GM21423 (cell line): ENCODE measurements around the gene RNF112.

ENCODE experiments used
- ATAC-seq: cut with Tn5 transposase; IDR thresholded peaks from one replicate; pipeline ENCODE4 v1.9.1; 2021; ENCODE audit warnings: mild to moderate bottlenecking, moderate library complexity; ENCODE audit not compliant: unreplicated experiment

RNF112 gene

GRCh38 chr17:19386974-19387920 lies 23.8 kb upstream of the RNF112 start, which contains the start of gene MFAP4:
Gene MFAP4 (minus strand): TSS chr17:19387190. CDS start chr17:19387155, 35 bp downstream.
- ATAC-seq = no peak

DNA sequence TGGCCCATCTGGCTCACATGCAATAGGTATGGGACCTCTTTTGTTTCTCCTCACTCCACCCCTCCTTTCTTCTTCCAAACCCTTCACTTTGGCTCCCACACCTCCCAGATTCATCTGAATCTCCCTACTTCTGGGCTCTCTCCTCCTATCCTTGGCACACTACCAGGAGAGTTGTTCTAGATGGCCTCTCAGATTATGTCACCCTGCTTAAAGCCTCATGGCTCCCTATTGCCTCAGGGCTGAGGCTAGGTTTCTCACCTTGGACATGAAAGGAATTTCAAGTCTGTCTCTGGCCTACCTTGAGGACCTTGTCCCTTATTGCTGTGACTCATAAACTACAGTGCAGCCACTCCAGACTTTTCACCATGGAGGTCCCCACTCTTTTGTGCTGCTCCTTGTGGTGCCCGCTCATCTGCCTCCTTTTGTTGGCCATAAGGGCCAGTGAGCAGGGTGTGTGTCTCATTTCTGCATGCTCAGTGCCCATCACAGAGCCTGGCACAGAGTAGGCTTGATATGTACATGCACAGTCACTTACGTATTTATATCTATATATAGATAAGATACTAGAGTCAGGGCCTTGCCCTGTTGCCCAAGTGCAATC lies 23.0 kb upstream of the RNF112 start:
- ATAC-seq = no peak

GRCh38 chr17:19388791-19389785 lies 21.9 kb upstream of the RNF112 start:
- ATAC-seq = no peak

DNA sequence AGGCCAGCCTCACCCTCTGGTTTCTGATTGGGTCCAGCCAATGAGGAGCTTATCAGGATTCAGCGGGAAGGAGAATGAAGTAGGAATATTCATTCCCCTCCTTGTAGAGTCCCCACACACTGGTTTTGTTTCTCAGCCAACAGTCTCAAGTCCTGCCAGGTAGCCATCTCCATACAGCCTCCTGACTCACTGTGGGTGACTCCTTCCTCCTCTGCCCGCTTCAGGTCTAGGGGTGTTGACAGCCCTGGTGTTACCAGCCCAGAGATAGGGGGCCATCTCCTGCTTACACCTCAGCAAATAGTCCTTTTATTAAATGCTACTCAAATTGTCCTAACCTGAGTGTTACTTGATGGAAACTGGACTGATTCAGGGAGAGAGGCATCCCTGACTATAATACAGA lies 20.1 kb upstream of the RNF112 start:
- ATAC-seq = no peak

DNA sequence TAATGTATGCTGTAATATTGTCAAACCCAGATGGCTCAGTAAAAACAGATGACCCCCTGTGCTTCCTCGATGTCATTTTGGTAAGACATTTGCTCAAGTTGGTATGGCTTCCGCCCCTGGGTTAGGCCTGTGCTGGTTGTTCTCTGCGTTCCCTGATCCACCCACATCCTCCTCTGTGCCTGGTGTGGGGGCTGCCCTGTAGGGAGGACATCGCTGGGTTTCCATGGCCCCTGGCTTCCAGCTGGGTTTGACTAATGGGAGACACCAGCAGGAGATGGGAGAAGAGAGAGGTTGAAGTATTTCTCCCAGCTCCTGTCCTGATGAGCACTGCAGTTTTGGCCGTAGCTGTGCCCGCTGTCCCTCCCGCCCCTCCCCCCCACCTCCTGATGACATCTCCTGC lies 19.6 kb upstream of the RNF112 start:
- ATAC-seq = no peak

- no peak for ATAC-seq
These were observed 18.7 kb upstream of the RNF112 start for GRCh38 chr17:19392303-19392702.

- ATAC-seq = no peak
These were observed 13.4 kb upstream of the RNF112 start for GRCh38 chr17:19397556-19398041.

- no peak for ATAC-seq
These were observed 12.5 kb upstream of the RNF112 start for GRCh38 chr17:19398301-19399181.

DNA sequence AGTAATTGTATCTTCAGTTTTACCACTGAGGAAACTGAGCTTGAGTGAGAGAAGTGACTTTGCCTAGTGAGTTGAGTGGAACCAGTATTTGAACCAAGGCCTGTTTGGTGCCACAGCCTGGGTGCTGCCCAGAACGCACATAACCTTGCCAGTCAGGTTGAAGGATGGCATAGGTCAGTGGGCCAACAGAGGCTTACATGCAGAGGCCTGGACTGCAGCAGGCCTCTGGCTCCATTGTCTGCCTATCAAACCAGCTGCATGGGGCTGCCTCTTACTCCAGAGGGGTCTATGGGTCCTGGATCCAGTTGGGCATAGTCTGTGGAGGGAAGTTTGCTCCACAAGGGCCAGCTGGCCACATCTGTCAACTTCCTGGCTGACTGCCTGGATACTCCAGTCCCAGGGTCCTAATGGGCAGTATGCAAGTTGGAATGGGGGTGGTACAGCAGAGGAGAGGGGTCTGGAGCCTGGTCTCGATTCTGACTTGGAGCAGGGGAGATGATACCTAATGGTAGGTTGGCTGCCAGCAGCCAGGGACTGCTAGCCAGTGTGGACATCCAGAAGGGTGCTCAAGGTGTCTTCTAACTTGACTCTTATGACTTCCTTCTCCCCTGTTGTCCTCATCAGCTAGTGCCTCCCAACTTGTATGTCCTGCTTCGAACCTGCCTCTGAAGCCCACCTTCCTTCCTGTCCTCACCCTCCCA lies 11.1 kb upstream of the RNF112 start:
- no peak for ATAC-seq

GRCh38 chr17:19401321-19402010 lies 9.6 kb upstream of the RNF112 start:
- no peak for ATAC-seq

- ATAC-seq = no peak
These were observed 8.9 kb upstream of the RNF112 start for GRCh38 chr17:19402171-19402570.

DNA sequence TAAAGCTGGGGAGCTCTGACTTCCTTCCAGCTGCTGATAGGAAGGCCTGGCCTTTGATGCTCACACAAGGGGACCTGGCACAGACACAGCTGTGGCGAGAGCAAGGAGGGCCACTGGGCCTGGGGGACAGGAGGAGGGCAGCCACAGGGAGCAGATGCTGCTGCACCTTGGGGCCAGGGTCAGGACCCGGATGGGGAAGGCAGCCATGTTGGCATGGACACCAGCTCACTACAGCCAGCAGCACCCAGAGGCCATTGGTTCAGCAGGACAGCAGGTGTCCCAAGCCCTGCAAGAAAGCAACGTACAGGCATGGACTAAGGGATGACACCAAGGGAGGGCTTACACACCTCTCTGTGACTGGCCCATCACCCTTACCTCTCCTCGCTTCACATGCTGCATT lies 8.0 kb upstream of the RNF112 start:
- no peak for ATAC-seq

DNA sequence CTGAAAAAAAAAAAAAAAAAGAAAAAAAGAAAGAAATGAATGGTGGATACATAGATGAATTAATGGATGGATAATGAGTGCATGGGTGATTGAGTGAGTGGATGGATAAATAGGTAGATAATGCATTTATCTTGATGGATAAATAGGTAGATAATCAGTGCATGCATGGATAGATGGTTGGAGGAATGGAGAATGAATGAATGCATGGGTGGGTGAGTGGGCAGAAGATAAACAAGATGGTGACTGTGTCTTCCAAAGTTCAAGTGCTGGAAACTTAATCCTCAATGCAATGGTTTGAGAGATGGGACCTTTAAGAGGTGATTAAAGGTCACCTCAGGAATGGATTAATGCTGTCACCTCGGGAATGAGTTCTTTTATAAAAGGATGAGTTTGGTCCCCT lies 6.8 kb upstream of the RNF112 start:
- ATAC-seq = no peak

GRCh38 chr17:19405114-19405513 lies 5.9 kb upstream of the RNF112 start:
- ATAC-seq = no peak

DNA sequence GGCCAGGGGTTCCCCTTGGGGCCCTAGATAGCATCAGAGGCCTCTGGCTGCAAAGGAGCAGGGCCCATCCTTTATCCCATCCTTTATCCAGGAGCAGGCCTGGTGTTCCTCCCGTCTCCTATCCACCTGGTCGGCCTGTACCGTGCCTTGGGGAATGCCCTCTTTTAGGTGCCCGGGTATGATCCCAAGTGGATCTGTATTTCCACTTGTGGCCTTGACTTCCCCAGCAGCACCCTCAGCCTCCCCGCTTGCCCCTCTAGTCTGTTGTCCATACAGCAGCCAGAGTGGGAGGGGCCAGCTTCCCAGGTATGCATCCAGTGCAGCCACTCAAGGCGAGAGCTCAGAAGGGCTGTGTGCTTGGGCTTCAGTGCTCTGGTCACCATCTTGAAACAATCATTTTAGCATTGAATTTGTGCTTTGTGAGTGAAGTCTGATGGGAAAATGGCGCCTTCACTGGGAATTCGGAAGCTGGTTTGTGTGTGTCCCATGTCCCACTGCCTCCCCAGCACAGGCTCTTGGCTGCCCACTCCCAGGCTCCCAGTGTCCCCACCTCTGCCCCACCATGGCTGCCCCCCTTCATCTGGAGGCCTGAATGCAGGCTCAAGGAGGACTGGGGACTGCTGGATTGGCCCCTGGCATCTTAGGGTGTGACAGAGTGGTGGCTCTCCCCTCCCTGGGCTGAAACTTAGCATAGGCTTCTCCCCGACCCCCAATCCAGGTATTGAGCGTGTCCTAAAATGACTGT lies 3.3 kb upstream of the RNF112 start:
- ATAC-seq = no peak

GRCh38 chr17:19408346-19408710 lies 2.7 kb upstream of the RNF112 start:
- ATAC-seq = no peak

- no peak for ATAC-seq
These were observed 2.0 kb upstream of the RNF112 start for GRCh38 chr17:19409066-19409465.

DNA sequence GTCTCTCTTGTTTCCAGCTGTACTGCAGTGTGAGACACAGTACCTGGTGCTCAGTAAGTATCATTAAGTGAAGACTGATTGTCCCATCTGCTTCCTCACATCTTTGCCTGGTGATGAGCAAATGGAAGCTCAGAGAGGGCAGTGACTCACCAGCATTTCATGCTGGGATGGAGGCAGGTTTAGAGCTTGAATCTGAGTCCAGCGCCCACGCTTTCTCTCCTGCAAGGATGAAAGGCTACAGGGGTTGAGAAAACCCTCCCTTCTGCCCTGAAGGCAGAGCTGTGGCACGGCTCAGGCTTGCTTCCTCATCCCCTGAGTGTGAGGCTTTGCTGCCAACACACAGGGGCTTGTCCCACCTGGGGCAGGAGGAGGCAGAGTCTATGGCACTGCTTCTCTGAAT lies 1.5 kb upstream of the RNF112 start:
- ATAC-seq = no peak
